NCI-H460 (cell line): Measurements from ENCODE around the gene GPRIN1. TPM values are rescaled to one million over a fixed set of nuclear protein-coding genes. Genes with fewer than 3 reads are reported as not detected.
A peak's percentile ranks its signal among the peaks of the same experiment; 100 is the strongest.
"Not testable (repeated sequence)": the region's sequence is repeated elsewhere in the genome, so short reads cannot be mapped to it uniquely, and the experiment has no call there.

Experiments used
- DNase-seq: peaks from one replicate; pipeline ENCODE4 v3.0.0-alpha.2; 2016; ENCODE audit warnings: low read depth; ENCODE audit errors: extremely low read depth
- total RNA-seq: library from RNA; depleted of rRNA; stranded (reverse); fragments of >200 nt; shearing (Covaris generic); gene quantifications from 2 replicates; pipeline ENCODE4 v1.2.3, GENCODE V29; 2014

Gene GPRIN1
- total RNA-seq, 1 experiment from 2014 or later, result 2.0 TPM

DNA sequence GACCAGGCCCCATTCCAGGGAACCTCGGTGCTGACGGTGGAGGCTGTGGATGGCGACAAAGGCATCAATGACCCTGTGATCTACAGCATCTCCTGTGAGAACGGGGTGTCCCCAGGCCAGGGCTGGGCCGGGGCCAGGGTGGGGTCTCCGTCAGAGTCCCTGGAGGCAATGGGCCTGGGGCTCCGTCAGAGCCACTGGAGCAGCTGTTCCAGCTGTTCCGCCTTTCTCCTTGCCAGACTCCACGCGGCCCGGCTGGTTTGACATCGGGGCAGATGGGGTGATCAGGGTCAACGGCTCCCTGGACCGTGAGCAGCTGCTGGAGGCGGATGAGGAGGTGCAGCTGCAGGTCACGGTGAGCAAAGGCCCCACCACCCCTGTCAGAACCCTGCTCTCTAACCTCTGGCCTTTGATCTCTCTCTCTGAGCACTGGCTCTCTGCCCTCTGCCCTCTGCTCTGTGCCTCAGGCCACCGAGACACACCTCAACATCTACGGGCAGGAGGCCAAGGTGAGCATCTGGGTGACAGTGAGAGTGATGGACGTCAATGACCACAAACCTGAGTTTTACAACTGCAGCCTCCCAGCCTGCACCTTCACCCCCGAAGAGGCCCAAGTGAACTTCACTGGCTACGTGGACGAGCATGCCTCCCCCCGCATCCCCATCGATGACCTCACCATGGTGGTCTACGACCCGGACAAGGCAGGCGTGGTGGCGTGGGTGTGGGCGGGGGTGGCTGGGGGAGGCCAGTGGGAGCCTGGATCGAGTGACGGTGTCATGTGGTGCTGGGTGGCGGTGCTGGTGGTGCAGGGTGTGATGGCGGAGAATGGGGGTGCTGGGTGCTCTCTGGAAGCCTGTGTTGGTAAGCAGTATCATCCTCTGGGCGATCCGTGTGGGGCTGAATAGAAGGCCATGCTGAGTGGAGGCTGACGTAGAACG lies 34.2 kb downstream of the GPRIN1 start:
- no peak for DNase-seq

DNA sequence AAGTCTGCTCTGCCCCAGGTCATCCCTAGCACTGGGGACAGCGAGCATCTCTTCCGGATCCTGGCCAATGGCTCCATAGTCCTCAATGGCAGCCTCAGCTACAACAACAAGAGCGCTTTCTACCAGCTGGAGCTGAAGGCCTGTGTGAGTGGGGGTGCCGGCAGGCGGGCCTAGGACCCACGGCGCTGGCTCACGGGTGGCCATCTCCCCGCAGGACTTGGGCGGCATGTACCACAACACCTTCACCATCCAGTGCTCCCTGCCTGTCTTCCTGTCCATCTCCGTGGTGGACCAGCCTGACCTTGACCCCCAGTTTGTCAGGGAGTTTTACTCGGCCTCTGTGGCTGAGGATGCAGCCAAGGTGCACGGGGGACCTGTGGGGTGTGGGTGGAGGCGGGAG lies 34.9 kb downstream of the GPRIN1 start:
- DNase-seq, result no peak

DNA sequence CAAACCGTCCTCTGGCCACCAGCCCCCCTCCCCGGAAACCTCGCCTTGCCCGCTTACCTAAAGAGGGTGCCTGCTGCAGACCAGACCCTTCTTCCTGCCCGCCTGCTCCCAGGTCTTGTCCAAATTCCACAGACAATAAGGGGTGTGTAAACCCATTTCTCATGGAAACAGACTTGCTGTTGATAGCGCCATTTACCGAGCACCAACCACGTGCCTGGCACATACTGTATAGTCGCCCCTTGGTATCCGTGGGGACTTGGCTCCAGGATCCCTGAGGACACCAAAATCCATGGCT lies 35.7 kb downstream of the GPRIN1 start:
- DNase-seq, result no peak

DNA sequence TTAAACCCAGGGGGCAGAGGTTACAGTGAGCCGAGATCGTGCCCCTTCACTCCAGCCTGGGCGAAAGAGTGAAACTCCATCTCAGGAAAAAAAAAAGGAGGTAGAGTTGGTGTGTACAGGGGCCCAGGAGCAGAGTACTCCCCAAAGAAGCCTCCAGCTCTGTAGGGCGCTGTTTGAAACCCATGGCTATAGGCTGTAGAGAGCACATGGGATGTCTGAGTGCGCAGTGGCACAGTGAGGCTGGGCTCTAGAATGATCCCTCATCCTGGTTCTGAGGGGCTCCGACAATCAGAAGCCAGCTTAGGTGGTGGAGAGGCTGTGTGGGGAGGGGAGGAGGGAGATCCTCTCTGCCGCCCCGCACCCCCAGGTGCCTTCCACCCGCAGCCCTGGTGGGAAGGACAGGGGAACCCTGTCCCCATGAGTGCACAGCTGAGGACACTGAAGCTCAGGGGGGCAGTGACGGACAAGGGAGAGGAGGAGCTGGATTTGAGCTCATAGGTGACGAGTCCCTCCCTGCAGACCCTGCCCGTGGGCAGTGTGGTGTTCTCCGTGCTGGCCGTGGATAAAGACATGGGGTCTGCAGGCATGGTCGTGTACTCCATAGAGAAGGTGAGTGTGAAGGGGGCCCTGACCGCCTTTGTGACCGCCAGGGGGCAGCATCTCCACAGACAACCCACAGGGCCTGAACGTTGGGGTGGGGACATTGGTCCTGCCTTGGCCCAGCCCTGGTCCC lies 36.2 kb downstream of the GPRIN1 start:
- peak; percentile 45 for DNase-seq

DNA sequence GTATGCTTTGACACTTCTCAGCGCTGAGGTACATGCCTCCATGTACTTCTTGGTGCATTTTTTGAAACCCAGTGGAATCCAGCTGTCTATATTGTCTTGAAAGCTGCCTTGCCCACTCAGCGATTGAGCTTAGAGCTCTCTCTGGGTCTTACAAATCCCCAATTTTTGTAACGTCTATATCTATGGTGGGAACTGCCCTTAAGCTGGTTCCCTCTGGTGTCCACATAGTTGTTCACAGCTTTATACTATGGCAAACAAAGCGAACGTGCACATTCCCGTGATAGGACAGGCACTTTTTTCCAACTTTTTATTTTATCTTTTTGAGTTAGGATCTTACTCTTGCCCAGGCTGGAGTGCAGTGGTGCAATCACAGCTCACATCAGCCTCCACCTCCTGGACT lies 39.9 kb downstream of the GPRIN1 start:
- no peak for DNase-seq

DNA sequence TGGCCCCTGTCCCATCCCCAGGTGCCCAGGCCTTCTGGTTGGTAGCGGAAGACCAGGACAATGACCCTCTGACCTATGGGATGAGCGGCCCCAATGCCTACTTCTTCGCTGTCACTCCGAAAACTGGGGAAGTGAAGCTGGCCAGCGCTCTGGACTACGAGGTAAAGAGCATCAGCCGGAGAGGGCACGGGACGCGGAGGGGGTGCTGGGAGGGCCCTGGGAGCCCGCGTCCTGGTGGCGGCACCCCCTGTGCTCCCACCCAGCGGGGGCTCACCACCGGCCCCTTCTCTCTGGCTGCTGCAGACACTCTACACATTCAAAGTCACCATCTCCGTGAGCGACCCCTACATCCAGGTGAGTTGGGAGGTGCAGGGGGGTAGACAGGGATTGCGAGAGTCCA lies 41.3 kb downstream of the GPRIN1 start:
- DNase-seq, result no peak

DNA sequence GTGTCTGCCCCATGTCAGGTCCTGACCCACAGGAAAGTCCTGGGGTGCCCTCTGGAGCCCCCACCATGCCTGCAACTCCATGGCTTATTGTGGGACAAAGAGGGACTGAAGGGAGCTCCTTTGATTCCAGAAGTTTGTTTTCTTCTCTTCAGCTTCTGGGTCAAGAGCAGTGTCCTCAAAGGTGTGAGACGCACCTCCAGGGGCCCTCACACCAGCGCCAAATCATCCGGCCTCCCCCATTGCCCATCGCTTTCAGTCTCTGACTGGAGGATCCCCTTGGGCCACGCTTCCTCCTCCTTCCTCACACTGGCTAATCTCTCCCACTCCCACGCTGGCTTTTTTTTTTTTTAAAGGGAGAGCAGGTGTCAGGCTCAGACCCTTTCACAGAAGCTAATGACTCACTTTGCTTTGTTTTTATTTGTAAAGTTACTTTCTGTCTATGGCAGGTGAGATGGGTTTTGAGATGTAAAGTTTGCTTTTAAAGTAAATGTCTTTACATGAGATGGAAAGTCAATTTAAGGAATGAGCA lies 44.1 kb downstream of the GPRIN1 start:
- no peak for DNase-seq

DNA sequence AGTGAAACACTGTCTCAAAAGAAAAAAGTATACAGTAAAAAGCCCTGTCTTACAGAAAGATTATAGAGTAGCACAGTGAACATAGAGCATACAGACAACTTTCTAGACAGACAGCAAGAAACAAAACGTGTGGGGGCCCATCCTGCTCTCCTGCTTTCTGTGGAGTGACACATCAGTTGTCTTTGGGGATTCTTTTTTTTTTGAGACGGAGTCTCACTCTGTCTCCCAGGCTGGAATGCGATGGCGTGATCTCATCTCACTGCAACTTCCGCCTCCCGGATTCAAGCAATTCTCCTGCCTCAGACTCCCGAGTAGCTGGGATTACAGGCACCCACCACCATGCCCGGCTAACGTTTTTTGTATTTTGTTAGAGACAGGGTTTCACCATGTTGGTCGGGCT lies 46.0 kb downstream of the GPRIN1 start:
- DNase-seq, result no peak

DNA sequence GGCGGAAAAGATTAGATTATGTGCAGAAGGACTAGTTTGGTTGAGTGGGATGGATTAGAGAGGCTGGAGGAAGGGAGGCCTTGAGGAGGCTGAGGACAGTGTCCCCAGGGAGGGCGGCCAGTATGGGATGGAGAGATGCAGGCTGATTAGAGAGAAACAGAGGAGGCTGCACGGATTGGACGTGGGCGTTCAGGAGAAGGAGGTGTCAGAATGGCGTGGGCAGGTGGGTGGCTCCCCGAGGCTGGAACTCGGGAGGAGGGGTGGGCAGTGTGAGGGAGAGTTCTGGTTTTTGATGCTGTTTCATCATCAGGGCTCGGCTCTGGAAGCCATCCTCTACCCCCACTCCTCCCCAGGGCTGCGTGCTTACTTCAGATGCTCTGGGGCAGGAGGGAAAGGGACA lies 47.8 kb downstream of the GPRIN1 start:
- DNase-seq, result no peak

DNA sequence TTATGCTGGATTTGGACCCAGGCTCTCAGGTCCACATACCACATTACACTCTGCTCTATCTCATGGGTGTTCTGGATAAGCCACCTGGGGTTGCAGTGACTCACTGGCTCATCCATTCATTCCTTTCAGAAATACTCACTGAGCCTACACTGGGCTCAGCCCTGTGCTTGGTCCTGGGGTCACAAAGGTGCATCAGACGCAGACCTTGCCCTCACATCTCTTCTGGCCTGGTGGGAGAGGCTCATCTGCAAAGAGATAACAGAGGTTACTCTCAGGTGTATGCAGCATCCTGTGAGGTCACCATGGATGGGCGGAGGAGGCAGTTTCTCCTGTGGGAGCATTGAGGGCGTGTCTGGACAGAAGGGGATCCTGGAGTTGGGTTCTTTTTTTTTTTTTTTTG lies 48.7 kb downstream of the GPRIN1 start:
- no peak for DNase-seq

DNA sequence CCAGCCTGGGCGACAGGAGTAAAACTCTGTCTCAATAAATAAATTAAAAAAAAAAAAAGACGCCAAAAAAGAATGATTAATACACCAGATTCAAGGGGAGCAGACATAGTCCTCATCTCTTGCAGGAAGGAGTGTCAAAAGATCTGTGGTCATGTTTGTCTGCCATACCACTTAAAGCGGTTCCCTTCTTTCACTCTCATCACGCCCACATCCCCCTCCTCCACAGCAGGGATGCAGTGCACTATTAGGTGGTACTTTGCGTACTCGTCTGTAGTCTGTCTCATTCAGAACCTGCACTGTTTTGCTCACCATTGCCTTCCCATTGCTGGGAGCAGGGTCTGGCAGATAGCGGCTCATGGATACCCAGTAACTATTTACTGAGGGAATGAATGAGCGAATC lies 49.6 kb downstream of the GPRIN1 start:
- no peak for DNase-seq

DNA sequence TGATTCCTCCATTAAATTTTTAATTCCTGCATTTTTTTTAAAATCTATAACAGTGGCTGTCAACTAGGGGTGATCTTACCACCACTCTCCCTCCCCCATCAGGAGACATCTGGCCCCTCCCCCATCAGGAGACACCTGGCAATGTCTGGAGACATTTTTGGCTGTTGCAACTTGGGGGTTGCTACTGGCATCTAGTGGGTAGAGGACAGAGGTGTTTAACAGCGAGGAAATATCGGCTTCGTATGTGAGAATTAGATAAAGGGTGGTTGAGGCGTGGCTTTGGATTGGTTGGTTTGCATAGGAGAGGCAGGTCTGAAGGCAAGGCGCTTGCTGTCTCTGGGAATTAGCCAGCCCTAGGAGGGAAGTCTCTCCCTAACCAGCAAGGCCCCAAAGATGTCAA lies 50.3 kb downstream of the GPRIN1 start:
- DNase-seq, result no peak

DNA sequence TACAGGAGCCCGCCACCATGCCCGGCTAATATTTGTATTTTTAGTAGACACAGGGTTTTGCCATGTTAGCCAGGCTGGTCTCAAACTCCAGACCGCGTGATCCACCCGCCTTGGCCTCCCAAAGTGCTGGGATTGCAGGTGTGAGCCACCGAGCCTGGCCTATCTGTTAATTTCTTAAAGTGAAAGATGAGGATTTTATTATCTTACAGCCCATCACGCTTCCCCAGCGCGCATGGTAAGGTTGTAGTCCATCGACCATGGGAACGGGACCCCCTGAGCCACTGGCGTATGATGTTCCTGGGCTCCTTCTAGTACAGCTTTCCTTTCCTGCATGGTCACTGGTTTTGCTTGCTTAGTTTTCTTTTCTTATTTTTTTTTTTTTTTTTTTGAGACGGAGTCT lies 52.1 kb downstream of the GPRIN1 start:
- DNase-seq, result no peak

DNA sequence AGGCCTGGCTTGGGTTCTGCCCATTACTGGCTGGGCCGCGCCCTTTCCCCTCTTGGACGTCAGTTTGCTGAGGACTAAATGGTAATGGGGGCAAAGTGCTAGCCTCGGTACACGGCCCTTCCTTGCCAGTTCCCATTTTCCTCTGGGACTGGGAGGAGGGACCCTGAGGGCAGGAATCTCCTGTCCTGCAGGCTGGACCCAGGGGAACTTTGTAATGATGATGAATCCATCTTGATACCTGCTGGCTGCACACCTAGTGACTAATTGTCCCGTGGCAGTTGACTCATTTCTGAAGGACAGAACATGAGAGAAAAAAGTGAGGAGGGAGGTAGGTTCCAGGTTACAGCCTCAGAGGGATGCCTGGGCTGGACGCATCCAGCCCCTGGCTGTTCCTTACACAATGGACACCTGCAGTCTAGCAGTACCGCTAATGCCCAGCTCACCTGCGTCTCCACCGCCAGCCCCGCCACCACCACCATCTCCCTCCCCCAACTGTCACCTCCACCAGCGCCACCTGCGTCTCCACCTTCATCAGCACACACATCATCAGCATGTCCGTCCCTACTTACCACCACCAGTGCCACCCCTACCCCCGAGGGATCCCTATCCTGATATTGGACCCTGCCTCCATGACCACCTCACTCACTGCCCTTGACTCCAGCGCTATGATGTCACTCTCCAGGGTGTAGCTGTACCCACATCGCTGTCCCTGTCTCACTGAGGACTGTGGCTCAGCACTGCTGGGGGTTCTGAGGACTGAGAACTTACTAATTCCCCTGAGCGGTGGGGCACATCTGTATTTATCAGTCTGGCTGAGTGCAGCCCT lies 56.5 kb downstream of the GPRIN1 start:
- DNase-seq, result no peak

DNA sequence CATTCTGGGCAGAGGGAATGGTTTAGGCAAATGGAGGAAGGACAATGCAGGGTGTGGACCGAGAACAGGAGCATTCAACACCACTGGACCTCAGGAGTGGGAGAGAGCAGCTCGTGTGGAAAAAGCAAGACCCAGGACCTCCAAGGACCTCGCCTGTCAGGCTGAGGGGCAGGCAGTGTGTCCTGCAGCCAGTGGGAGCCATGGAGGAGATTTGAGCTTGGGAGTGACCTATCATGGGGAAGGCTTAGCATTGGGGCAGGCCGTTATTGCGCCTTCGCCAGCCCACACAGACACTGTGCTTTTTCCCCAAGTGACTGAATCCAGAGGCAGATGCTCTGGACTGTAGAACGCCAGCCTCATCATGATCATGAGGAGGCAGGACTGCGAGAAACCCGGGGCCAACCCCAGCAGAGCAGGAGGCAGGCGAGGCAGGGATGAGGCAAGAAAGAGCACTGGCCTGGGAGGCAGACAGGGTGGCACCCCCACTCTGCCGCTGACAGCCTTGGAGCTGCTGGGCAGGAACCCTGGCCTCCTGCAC lies 57.6 kb downstream of the GPRIN1 start:
- DNase-seq, result no peak

DNA sequence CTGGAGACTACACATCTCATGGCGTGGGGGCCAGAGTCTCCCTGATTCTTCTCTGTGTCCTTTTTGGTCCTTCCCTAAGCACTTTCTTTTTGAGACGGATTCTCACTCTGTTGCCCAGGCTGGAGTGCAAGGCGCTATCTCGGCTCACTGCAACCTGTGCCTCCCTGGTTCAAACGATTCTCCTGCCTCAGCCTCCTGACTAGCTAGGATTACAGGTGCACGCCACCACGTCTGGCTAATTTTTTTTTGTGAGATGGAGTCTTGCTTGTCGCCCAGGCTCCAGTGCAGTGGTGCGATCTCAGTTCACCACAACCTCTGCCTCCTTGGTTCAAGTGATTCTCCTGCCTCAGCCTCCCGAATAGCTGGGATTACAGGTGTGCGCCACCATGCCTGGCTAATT lies 59.0 kb downstream of the GPRIN1 start:
- DNase-seq, result not testable (repeated sequence)

DNA sequence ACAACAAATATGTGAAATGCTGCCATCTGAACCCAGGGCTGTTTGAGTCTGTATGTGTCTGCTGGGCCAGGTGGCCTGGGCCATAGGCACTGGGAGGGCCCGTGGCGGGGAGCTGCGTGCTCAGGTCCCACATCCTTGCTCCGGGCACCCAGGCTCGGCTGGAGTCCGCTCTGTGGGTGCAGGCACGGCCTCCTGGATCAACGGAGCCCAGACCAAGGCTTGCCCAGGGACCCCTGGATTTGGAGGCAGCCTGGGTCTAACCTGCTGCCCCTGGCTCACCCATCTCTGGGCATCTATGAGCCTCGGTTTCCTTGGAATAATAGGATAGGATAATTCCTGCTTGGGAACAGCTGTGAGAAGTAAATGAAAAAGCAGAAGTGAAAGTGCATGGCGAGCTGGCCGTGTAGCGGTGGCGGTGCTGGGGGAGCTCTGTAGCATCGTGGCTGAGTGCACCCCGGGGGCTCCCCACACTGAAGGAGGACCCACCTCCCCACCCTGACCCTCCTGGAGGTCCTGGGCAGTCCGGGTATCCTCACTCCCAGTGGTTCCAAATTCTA lies 59.6 kb downstream of the GPRIN1 start:
- DNase-seq, result no peak

DNA sequence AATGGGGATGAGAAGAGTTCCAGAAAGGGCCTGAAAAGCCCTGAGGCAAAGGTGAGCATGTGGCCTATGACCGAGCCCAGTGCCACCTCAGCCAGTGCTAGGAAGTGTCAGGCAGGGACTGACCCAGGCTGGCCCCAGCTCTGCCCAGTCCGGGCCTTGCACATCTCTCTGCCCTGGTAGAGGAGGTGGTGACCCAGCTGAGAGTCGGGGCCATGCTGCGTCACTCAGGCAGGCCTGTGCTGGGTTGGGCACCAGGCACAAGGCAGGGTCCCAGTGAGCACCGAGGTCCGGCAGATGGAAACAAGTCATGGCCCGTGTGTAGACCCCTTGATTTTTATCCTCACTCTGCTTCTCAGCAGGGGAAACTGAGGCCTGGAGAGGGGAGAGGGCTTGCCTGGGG lies 60.1 kb downstream of the GPRIN1 start:
- no peak for DNase-seq

DNA sequence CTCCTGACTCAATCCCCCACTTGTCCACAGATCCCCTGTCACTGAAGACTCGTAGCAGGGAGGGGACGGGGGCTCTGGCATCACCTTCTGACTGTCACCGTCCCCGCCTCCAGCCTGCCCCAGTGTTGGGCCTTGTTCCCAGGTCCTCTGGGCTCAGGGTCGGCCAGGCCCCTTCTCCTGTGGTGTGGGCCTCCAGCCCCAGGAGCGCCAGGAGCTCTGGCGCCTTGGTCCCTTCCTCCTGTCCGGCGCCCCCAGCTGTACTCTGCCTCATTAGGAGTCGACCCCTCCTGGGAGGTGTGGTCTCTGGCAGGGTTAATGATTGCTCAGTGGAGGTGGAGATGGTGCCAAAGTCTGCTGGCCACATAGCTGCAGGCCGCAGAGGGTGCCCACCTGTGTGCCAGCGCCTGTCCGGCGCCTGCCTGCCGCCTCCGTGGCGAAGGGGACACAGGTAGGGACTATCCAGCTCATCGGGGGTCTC lies 61.0 kb downstream of the GPRIN1 start, which contains the start of gene CDHR2:
CDHR2 (plus strand) TSS at position 376 of the 478 bp plus-strand sequence. CDS start 16,011 bp downstream, outside the sequence.
- no peak for DNase-seq

DNA sequence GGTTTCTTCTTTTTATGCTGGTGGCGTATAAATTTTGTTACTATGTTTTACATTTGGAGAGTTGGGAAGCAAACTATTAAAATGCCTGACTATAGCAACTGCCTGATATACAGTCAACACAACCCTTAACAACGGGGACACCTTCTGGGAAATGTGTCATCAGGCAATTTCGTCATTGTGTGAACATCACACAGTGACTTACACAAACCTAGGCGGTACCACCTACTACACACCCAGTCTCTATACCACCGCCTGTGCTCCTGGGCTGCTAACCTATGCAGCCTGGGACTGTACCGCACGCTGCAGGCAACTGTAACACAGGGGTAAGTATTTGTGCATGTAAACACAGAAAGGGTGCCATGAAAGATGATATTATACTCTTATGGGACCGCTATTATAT lies 62.2 kb downstream of the GPRIN1 start:
- DNase-seq, result no peak
